ENCODE results near the gene SLC5A2.

The SLC5A2 gene

GRCh38 chr16:31484491-31485171, 1.7 kb downstream of the SLC5A2 start:
- in situ Hi-C loops (cut with MboI; ENCODE audit: low sequenced_read_pairs, unreplicated experiment), result no loop called here
- DNase-seq (ENCODE audit: low spot score), result no peak
- no peak for TF ChIP-seq CTCF (IDR thresholded peaks at IDR 0.05; ENCODE audit: borderline replicate concordance, control extremely low read depth, extremely low read depth, insufficient read depth, missing control alignments)

- TF ChIP-seq CTCF (IDR thresholded peaks at IDR 0.05; ENCODE audit: borderline replicate concordance, control extremely low read depth, extremely low read depth, insufficient read depth, missing control alignments), result no peak
- in situ Hi-C loops (cut with MboI; ENCODE audit: low sequenced_read_pairs, unreplicated experiment), result no loop called here
- no peak for DNase-seq (ENCODE audit: low spot score)
Observed at GRCh38 chr16:31485571-31485970, 2.6 kb downstream of the SLC5A2 start.

- no peak for DNase-seq (ENCODE audit: low spot score)
- no peak for TF ChIP-seq CTCF (IDR thresholded peaks at IDR 0.05; ENCODE audit: borderline replicate concordance, control extremely low read depth, extremely low read depth, insufficient read depth, missing control alignments)
- in situ Hi-C loops (cut with MboI; ENCODE audit: low sequenced_read_pairs, unreplicated experiment), result no loop called here
Observed at GRCh38 chr16:31486045-31486444, 3.1 kb downstream of the SLC5A2 start.

GRCh38 chr16:31487071-31487719, 4.3 kb downstream of the SLC5A2 start:
- no peak for DNase-seq (ENCODE audit: low spot score)
- TF ChIP-seq CTCF (IDR thresholded peaks at IDR 0.05; ENCODE audit: borderline replicate concordance, control extremely low read depth, extremely low read depth, insufficient read depth, missing control alignments), result no peak
- in situ Hi-C loops (cut with MboI; ENCODE audit: low sequenced_read_pairs, unreplicated experiment), result no loop called here

GRCh38 chr16:31487720-31488467, 5.0 kb downstream of the SLC5A2 start:
- TF ChIP-seq CTCF (IDR thresholded peaks at IDR 0.05; ENCODE audit: borderline replicate concordance, control extremely low read depth, extremely low read depth, insufficient read depth, missing control alignments), result no peak
- DNase-seq (ENCODE audit: low spot score), result peak; percentile 85
- in situ Hi-C loops (cut with MboI; ENCODE audit: low sequenced_read_pairs, unreplicated experiment), result no loop called here

- in situ Hi-C loops (cut with MboI; ENCODE audit: low sequenced_read_pairs, unreplicated experiment), result no loop called here
- no peak for DNase-seq (ENCODE audit: low spot score)
Observed at GRCh38 chr16:31488468-31489297, 5.8 kb downstream of the SLC5A2 start.

More at GRCh38 chr16:31488468-31489297, 5.8 kb downstream of the SLC5A2 start:
- TF ChIP-seq CTCF (IDR thresholded peaks at IDR 0.05; ENCODE audit: borderline replicate concordance, control extremely low read depth, extremely low read depth, insufficient read depth, missing control alignments), result no peak

Measured in GM13976 (cell line).